ENCODE results near the gene VGLL4. TPM values are rescaled to one million over a fixed set of nuclear protein-coding genes. Genes with fewer than 3 reads are reported as not detected.

Gene VGLL4
- total and polyA plus RNA-seq, 2 of the 4 experiments (the other 2 are of a cell fraction), result 26.2 to 35.4 TPM

DNA sequence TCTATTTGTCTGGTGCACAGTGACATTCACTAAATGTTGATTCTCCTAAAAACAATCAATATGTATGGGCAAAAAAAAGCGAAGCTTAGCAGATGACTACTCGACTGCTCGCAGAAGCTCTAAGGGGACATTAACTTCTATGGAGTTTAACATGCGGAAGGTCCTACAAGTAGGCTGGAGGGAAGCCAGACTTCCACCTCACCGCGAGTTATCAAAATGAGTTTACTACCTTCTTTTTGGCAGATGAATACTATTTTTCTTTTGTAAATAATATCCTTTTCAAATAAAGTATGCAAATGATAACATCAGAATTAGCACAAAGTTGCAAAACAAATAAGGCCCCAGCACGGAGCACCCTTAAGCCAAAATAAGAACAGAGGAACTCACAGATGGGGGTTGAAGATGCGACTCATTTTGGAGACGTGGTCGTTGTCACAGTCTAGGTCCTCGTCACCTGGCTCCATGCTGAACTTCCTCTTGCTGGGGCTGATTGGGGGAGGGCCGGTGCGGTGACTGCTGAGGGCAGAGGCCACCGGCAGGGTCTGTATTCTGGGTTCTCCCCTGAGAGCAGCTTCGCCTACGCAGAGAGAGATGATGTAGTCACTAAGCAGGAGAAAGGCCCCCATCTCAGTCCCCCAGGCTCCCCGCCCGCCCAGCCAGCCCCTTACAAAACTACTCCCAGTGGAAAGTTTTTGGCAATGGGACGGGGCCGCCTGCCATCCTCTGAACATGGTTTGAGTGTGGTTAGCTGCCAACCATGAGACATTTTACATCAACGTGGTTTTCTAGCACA, 42.1 kb downstream of the VGLL4 start:
- Histone ChIP-seq H2BK120ac (ENCODE audit: low read depth, low read length) (peak overlapping the region; percentile 97), H2BK20ac (ENCODE audit: low read depth, low read length) (peak overlapping the region; percentile 95), H3K27me3 (ENCODE audit: control insufficient read depth, insufficient read depth, low read length) (no peaks in the 10 kb centered on the region), H2BK15ac (ENCODE audit: low read depth, low read length) (peak overlapping the region; percentile 83; the same call in 2 of the 3 replicates), H3K14ac (replicated peaks; ENCODE audit: low read depth, low read length) (peak overlapping the region; percentile 94), H4K20me1 (ENCODE audit: insufficient read depth, low read length) (peaks cover 18% of the 10 kb centered on the region), H3K18ac (ENCODE audit: low read depth, low read length) (peak overlapping the region; percentile 82), H3K4me3 (ENCODE audit: insufficient read depth, low read depth, low read length) (no peak overlapping the region), H3K4ac (ENCODE audit: low read depth, low read length) (peak overlapping the region; percentile 97), H3K36me3 (ENCODE audit: control insufficient read depth, insufficient read depth, low read length) (peaks cover 17% of the 10 kb centered on the region), H2AK5ac (ENCODE audit: low read depth, low read length) (peak overlapping the region; percentile 99), H4K91ac (ENCODE audit: insufficient read depth, low read depth, low read length) (peak overlapping the region; percentile 96), H3K79me1 (ENCODE audit: low read depth in 1 of 2, low read length in 2 of 2) (peaks cover 21 to 70% of the 10 kb centered on the region in 2 experiments), H2AFZ (replicated peaks; ENCODE audit: low read length, poor library complexity) (no peak overlapping the region), H3K9me3 (ENCODE audit: control insufficient read depth, insufficient read depth, low read length) (no peaks in the 10 kb centered on the region), H3K23ac (ENCODE audit: low read depth, low read length) (peak overlapping the region; percentile 100), H4K8ac (ENCODE audit: low read depth in 2 of 2, low read length in 2 of 2) (peak overlapping the region; percentile 87 to 95), H3K9ac (ENCODE audit: low read depth, low read length) (peak overlapping the region; percentile 32), H4K5ac (ENCODE audit: low read depth, low read length) (peak overlapping the region; percentile 79), H3K27ac (ENCODE audit: insufficient read depth, low read length) (peak overlapping the region; percentile 88), H3K4me1 (ENCODE audit: control insufficient read depth, insufficient read depth, low read length) (peaks cover 30% of the 10 kb centered on the region), H3K56ac (ENCODE audit: extremely low read depth, insufficient read depth, low read length) (peak overlapping the region; percentile 64; the same call in 1 of the 2 replicates), H2AK9ac (replicated peaks; ENCODE audit: low read depth, low read length, poor library complexity) (peak overlapping the region; percentile 66), H3K4me2 (ENCODE audit: low read depth, low read length) (peak overlapping the region; percentile 5; the same call in 1 of the 2 replicates), H2BK5ac (ENCODE audit: low read depth, low read length, poor library complexity, severe bottlenecking) (peak overlapping the region; percentile 99), H3K9me1 (ENCODE audit: insufficient read depth, low read length) (peaks cover 27% of the 10 kb centered on the region)
- WGBS, 2 experiments (ENCODE audit: extremely low coverage in 2 of 2, insufficient read length in 1 of 2), result 44% methylated on average over 6 of the region's 21 CpGs; no CpG with 5 or more reads in 1 of the 2 experiments
- in situ Hi-C loops (cut with MboI; ENCODE audit: low sequenced_read_pairs), result loop anchor here (5.0 kb wide), 1 partner anchor 36 kb away; no protein-coding TSS in a partner anchor
- intact Hi-C loops (cut with micrococcal nuclease), result no loop called here
- DNase-seq, result peak; percentile 39
- TF ChIP-seq, protein P1, sequence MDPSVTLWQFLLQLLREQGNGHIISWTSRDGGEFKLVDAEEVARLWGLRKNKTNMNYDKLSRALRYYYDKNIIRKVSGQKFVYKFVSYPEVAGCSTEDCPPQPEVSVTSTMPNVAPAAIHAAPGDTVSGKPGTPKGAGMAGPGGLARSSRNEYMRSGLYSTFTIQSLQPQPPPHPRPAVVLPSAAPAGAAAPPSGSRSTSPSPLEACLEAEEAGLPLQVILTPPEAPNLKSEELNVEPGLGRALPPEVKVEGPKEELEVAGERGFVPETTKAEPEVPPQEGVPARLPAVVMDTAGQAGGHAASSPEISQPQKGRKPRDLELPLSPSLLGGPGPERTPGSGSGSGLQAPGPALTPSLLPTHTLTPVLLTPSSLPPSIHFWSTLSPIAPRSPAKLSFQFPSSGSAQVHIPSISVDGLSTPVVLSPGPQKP (IDR thresholded peaks at IDR 0.05; ENCODE audit: borderline replicate concordance, low read depth, low read length), result no peak
- TF ChIP-seq BHLHE40 (IDR thresholded peaks at IDR 0.05; ENCODE audit: low read depth, low read length), result no peak
- peak; percentile 36; the same call in 1 of the 2 replicates for TF ChIP-seq NFE2L2 (IDR thresholded peaks at IDR 0.05; ENCODE audit: low read depth, low read length)
- TF ChIP-seq RAD21 (IDR thresholded peaks at IDR 0.05; ENCODE audit: low read length), result no peak
- TF ChIP-seq, protein P2, sequence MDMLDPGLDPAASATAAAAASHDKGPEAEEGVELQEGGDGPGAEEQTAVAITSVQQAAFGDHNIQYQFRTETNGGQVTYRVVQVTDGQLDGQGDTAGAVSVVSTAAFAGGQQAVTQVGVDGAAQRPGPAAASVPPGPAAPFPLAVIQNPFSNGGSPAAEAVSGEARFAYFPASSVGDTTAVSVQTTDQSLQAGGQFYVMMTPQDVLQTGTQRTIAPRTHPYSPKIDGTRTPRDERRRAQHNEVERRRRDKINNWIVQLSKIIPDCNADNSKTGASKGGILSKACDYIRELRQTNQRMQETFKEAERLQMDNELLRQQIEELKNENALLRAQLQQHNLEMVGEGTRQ (IDR thresholded peaks at IDR 0.05; ENCODE audit: low read depth, low read length), result no peak
- no peak for TF ChIP-seq RFX5 (IDR thresholded peaks at IDR 0.05; ENCODE audit: low read depth, low read length)
- no peak for TF ChIP-seq FOS (IDR thresholded peaks at IDR 0.05; ENCODE audit: low read depth, low read length)
- no TSS peak for BruUV-seq (replicated peaks)
- ChIA-PET POLR2A (ENCODE audit: unreplicated experiment) (no interaction called here), CTCF (no interaction called here)
- dilution Hi-C loops (cut with HindIII; ENCODE audit: low sequenced_read_pairs, unreplicated experiment), result no loop called here
- no peak for ATAC-seq (ENCODE audit: low read depth)

All from IMR-90 (cell line).